ENCODE measurements around the gene SBSN. TPM values are rescaled to one million over a fixed set of nuclear protein-coding genes. Genes with fewer than 3 reads are reported as not detected.

The SBSN gene
- total RNA-seq, 1 donor from 2014 or later, result 0.18 TPM

DNA sequence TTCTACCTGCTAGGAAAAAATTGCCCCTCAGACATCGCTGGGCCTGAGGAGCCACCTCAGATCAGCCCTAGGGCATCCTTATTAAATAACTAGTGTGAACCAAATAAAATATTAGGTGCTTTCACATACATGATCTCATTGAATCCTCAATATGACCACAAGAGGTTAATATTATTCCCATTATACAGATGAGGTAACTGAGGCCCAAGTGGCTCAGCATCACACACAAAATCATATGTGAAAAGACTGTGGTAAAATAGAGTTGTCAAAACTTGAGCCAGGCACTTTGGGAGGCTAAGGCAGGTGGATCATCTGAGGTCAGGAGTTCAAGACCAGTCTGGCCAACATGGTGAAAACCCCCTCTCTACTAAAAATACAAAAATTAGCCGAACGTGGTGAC, 11.8 kb downstream of the SBSN start:
- Histone ChIP-seq H3K4me3 (ENCODE audit: insufficient read depth, low read depth, low read length) (no peak overlapping the region), H2AFZ (ENCODE audit: low read depth, low read length) (no peak overlapping the region), H3K9ac (ENCODE audit: low read length) (no peak overlapping the region), H3K27me3 (ENCODE audit: insufficient read depth, low read length) (peaks cover 9% of the 10 kb centered on the region), H3K27ac (ENCODE audit: low read depth, low read length) (no peak overlapping the region), H3K36me3 (ENCODE audit: insufficient read depth, low read length) (no peaks in the 10 kb centered on the region), H3K79me2 (ENCODE audit: insufficient read depth, low read length) (no peaks in the 10 kb centered on the region), H4K20me1 (ENCODE audit: insufficient read depth, low read length) (no peaks in the 10 kb centered on the region), H3K4me1 (ENCODE audit: insufficient read depth, low read length) (peaks cover 10% of the 10 kb centered on the region), H3K9me3 (ENCODE audit: insufficient read depth, low read depth, low read length) (no peaks in the 10 kb centered on the region), H3K4me2 (ENCODE audit: low read length) (no peak overlapping the region)
- TF ChIP-seq EZH2 (IDR thresholded peaks at IDR 0.05; ENCODE audit: insufficient read depth, low read length) (no peak), CTCF (IDR thresholded peaks at IDR 0.05; ENCODE audit: insufficient read depth, low read depth, low read length) (no peak)
- Mint-ChIP-seq H3K9me3 (ENCODE audit: unreplicated experiment) (no peaks in the 10 kb centered on the region), H3K4me1 (ENCODE audit: low read depth, unreplicated experiment) (peaks cover 8% of the 10 kb centered on the region), H3K36me3 (ENCODE audit: low read depth, unreplicated experiment) (no peaks in the 10 kb centered on the region), H3K27me3 (ENCODE audit: low read depth, unreplicated experiment) (peaks cover 14% of the 10 kb centered on the region), H3K4me3 (ENCODE audit: unreplicated experiment) (no peak overlapping the region), H3K27ac (ENCODE audit: unreplicated experiment) (no peak overlapping the region)
- no peak for DNase-seq (ENCODE audit: low read depth)
- FAIRE-seq, result no peak

DNA sequence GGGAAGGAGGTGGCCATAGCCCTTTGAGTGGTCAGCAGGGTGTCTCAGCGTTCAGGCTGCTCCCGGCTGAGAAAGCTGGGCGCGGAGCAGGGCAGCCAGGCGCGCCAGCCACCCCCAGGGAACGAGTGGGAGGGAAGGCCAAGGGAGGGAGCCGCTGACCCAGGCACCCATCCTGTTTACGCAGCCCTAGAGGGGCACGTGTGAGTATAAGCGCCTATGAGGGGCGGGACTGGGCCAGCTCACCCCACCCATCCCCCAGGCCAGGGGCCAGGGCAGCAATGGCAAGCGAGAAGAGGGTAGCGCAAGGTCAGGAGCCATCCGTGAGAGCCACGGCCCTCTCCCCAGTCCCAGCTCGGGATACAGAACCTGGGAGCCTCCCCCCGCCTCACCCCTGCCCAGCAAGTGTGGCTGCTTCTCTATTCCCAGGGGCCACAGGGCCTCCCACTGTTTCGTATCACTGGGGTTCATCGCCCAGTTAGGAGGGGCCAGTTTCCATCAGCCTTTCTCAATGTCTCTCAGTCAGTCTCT, 13.8 kb downstream of the SBSN start:
- no peak overlapping the region for H3K4me3 Mint-ChIP-seq (ENCODE audit: unreplicated experiment)
- H3K36me3 Mint-ChIP-seq (ENCODE audit: low read depth, unreplicated experiment), result no peaks in the 10 kb centered on the region
- DNase-seq (ENCODE audit: low read depth) (no peak), FAIRE-seq (no peak)
- H3K27ac Mint-ChIP-seq (ENCODE audit: unreplicated experiment), result no peak overlapping the region
- Histone ChIP-seq H3K27me3 (ENCODE audit: insufficient read depth, low read length) (peaks cover 26% of the 10 kb centered on the region), H2AFZ (ENCODE audit: low read depth, low read length) (peak overlapping the region; percentile 47), H4K20me1 (ENCODE audit: insufficient read depth, low read length) (no peaks in the 10 kb centered on the region), H3K79me2 (ENCODE audit: insufficient read depth, low read length) (no peaks in the 10 kb centered on the region), H3K36me3 (ENCODE audit: insufficient read depth, low read length) (no peaks in the 10 kb centered on the region), H3K4me1 (ENCODE audit: insufficient read depth, low read length) (peaks cover 10% of the 10 kb centered on the region), H3K9me3 (ENCODE audit: insufficient read depth, low read depth, low read length) (no peaks in the 10 kb centered on the region), H3K27ac (ENCODE audit: low read depth, low read length) (no peak overlapping the region), H3K9ac (ENCODE audit: low read length) (no peak overlapping the region), H3K4me3 (ENCODE audit: insufficient read depth, low read depth, low read length) (no peak overlapping the region), H3K4me2 (ENCODE audit: low read length) (peak overlapping the region; percentile 26)
- peaks cover 16% of the 10 kb centered on the region for H3K27me3 Mint-ChIP-seq (ENCODE audit: low read depth, unreplicated experiment)
- no peaks in the 10 kb centered on the region for H3K9me3 Mint-ChIP-seq (ENCODE audit: unreplicated experiment)
- peaks cover 11% of the 10 kb centered on the region for H3K4me1 Mint-ChIP-seq (ENCODE audit: low read depth, unreplicated experiment)
- TF ChIP-seq CTCF (IDR thresholded peaks at IDR 0.05; ENCODE audit: insufficient read depth, low read depth, low read length), result no peak
- no peak for TF ChIP-seq EZH2 (IDR thresholded peaks at IDR 0.05; ENCODE audit: insufficient read depth, low read length)

GRCh38 chr19:35513628-35514281, 14.4 kb downstream of the SBSN start, which contains the start of gene DMKN:
Gene DMKN, minus strand, starts transcription at chr19:35513649. Its CDS starts 174 bp downstream, at chr19:35513475.
- DNase-seq (ENCODE audit: low read depth), result no peak
- H3K27ac Mint-ChIP-seq (ENCODE audit: unreplicated experiment), result no peak within 1 kb of the TSS
- H3K9me3 Mint-ChIP-seq (ENCODE audit: unreplicated experiment), result no peaks in the 10 kb centered on the region
- Histone ChIP-seq H3K9me3 (ENCODE audit: insufficient read depth, low read depth, low read length) (no peaks in the 10 kb centered on the region), H3K4me1 (ENCODE audit: insufficient read depth, low read length) (peaks cover 9% of the 10 kb centered on the region), H2AFZ (ENCODE audit: low read depth, low read length) (peak within 1 kb of the TSS; percentile 47), H3K36me3 (ENCODE audit: insufficient read depth, low read length) (no peaks in the 10 kb centered on the region), H3K27ac (ENCODE audit: low read depth, low read length) (no peak within 1 kb of the TSS), H3K4me2 (ENCODE audit: low read length) (peak within 1 kb of the TSS; percentile 26), H3K9ac (ENCODE audit: low read length) (no peak within 1 kb of the TSS), H3K79me2 (ENCODE audit: insufficient read depth, low read length) (no peaks in the 10 kb centered on the region), H3K4me3 (ENCODE audit: insufficient read depth, low read depth, low read length) (no peak within 1 kb of the TSS), H4K20me1 (ENCODE audit: insufficient read depth, low read length) (no peaks in the 10 kb centered on the region), H3K27me3 (ENCODE audit: insufficient read depth, low read length) (peaks cover 31% of the 10 kb centered on the region)
- no peak for FAIRE-seq
- TF ChIP-seq CTCF (IDR thresholded peaks at IDR 0.05; ENCODE audit: insufficient read depth, low read depth, low read length) (no peak), EZH2 (IDR thresholded peaks at IDR 0.05; ENCODE audit: insufficient read depth, low read length) (no peak)
- H3K4me3 Mint-ChIP-seq (ENCODE audit: unreplicated experiment), result peak within 1 kb of the TSS; percentile 64
- H3K36me3 Mint-ChIP-seq (ENCODE audit: low read depth, unreplicated experiment), result no peaks in the 10 kb centered on the region
- H3K4me1 Mint-ChIP-seq (ENCODE audit: low read depth, unreplicated experiment), result peaks cover 13% of the 10 kb centered on the region
- H3K27me3 Mint-ChIP-seq (ENCODE audit: low read depth, unreplicated experiment), result peaks cover 16% of the 10 kb centered on the region
